Suprapubic skin (tissue), 4 donors: ENCODE data around the gene SIKE1.

Experiments used
- CTCF ChIP-seq, 2 donors: fragments of 200-600 bp in 1 of 2; fragments of 450-650 bp in 1 of 2; sonication (generic) in 1 of 2; IDR thresholded peaks; one replicate each; pipeline ENCODE4 v1.5.1; 2016 to 2019; ENCODE audit warnings: antibody characterized with exemption in 2 of 2, mild to moderate bottlenecking in 1 of 2, moderate library complexity in 1 of 2
- POLR2A ChIP-seq, 2 donors: fragments of 450-650 bp; IDR thresholded peaks; one replicate each; pipeline ENCODE4 v1.6.1; 2017; ENCODE audit warnings: antibody characterized with exemption in 2 of 2, mild to moderate bottlenecking in 2 of 2, moderate library complexity in 2 of 2
- POLR2AphosphoS5 ChIP-seq, 3 donors: sonication (generic); formaldehyde crosslinking; IDR thresholded peaks; one replicate each; pipeline ENCODE4 v1.6.1; 2017; ENCODE audit warnings: antibody characterized with exemption in 3 of 3

GRCh38 chr1:114729782-114730181, 50.7 kb downstream of the SIKE1 start:
- TF ChIP-seq CTCF (IDR thresholded peaks at IDR 0.05), result no peak
- no peak for TF ChIP-seq POLR2A (IDR thresholded peaks at IDR 0.05)
- no peak for TF ChIP-seq POLR2AphosphoS5 (IDR thresholded peaks at IDR 0.05)
